NCI-H2196 treated with DMSO at 0.1 percent for 48 hours (cell line): ENCODE results near the gene COPZ2.
"Not testable (repeated sequence)": the region's sequence is repeated elsewhere in the genome, so short reads cannot be mapped to it uniquely, and the experiment has no call there.

Experiments
- DNase-seq: peaks from one replicate; lab custom pipeline; 2025; ENCODE audit not compliant: unreplicated experiment; lab: John Stamatoyannopoulos, UW

COPZ2 gene

GRCh38 chr17:47988445-47988844 is 49.2 kb downstream of the COPZ2 start:
- not testable (repeated sequence) for DNase-seq

DNA sequence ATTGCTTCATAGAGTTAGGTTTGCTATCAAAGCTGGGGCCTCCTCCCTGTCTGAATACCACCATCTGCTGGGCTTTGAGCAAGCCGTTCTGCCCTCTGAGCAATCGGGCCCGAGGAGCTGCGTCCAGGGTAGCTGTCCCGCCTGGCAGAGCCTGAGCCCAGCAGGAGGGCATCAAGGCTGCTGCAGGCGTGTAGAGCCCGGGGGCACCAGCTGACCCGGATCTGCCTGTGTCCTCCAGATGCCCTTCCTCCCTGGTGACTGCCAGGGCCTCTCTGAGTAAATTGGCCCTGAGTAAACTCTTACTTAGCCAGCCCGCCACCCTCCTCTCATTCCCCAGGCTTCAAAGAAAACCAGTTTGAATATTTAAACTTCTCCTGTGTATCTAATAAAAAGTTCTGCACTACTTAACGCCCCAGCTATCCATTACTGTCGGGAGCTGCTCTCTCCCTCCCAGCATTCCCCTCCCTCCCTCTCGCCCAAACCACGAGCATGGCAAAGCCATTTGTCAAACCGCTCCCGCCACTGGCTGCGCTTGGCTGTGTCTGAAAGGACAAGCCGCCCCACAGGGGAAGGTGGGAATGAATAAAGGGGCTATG is 50.3 kb downstream of the COPZ2 start:
- DNase-seq: no peak

DNA sequence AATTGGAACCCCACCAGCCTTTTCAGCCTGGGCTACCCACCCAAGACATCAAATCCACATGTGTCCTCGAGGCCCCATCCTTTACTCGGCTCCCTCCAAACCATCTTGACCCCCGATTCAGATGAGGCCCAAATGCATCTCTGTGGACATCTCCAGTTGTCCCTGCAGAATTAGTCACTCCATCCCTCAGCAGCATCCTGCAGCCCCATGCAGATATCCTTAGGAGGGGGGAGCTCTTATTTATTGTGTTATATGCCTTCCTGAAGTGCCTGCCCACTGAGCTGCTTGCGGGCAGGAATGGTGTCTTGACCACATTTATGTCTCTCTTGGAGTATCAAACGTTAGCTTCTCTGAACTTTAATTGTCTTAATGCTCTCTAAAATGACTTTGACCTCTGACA is 51.1 kb downstream of the COPZ2 start:
- no peak for DNase-seq

GRCh38 chr17:47983492-47984223 is 53.9 kb downstream of the COPZ2 start:
- no peak for DNase-seq

DNA sequence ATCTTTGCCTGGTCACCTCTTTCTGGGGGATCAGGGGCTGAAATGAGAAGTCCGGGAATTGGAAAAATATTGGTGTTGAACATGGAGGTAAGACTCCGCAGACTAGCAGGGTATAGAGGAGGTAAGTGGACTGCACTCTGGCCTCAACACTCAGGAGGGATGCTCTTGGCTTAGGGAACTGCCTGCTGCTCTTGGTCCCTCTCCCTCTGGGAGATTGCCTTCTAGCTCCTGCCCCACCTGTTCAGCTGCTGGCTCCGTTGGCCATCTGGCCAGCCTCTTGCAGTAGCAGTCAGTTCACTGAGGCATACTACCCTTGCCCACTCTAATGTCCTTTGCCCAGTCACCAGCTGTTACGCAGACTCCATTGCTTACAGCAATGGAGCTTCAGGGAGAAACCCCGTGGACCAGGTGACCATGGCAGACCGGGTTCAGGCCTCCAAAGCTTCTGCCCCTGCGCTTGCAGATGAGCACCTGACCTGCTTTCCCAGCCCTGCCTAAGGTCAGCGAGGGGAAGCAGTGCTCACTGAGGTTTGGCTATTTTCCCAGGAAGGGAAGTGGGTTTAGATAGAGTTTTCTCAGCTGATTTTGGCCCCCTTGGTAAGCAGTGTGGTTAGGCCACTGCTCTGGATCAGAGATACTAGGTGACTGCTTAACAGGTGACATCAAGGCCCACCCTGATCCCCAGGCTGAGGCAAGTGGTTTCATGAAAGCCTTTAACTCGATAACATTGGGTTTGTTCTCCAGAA is 54.8 kb downstream of the COPZ2 start:
- DNase-seq: no peak

DNA sequence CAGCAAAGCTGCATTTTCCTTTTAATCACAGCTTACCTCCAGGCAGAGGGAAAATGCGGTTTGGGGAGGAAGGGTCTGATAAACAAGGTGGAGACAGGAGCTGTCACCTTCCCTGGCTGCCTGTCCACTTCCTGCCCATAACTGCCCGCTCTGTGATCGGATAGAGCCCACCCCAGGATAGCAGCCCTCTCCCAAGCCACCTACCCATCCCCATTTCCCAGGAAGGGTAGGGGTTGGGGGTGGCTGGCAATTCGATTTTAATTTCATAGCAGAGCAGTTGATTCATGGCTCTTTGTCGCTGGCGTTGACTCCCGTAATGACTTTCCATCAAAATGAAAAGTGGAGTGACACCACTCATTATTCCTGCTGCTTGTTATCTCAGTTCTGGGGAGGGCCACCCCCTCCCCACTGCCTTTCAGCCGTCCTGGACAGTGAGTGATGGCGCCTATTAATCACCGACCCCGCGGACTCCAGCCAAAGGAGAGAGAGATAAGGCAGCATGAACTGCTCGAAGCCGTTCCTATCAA is 55.4 kb downstream of the COPZ2 start:
- no peak for DNase-seq

DNA sequence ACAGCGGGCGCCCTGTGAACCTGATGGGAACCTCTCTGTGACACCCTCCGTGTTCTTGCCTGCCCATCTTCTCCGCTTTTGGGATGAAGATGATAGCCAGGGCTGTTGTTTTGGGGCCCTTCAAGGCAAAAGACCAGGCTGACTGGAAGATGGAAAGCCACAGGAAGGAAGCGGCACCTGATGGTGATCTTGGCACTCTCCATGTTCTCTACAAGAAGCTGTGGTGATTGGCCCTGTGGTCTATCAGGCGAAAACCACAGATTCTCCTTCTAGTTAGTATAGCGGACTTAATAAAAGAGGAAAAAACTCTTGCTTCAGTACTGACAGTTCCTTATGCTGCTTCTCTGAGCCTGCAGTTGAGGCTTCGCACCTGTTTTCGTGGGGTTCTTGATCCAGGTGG is 56.1 kb downstream of the COPZ2 start:
- DNase-seq: no peak

DNA sequence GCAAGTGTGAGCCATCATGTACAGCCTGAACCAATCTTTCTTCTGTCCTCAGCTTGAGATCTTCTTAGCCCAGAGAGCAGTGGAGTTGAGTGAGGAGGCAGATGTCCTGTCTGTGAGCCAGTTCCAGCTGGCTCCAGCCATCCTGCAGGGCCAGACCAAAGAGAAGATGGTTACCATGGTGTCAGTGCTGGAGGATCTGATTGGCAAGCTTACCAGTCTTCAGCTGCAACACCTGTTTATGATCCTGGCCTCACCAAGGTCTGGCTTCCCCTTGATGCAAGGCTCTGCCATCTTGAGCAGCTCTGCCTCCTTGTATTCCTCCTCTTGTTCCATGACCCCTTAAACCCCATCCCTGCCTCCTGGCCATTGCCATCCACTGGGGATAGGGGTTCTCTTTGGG is 57.1 kb downstream of the COPZ2 start:
- peak; percentile 40 for DNase-seq

- peak; percentile 30 for DNase-seq
These were observed 59.3 kb downstream of the COPZ2 start for GRCh38 chr17:47978324-47978723.
